Measurements from ENCODE around the gene MFAP4. TPM values are rescaled to one million over a fixed set of nuclear protein-coding genes. Genes with fewer than 3 reads are reported as not detected.
A peak's percentile ranks its signal among the peaks of the same experiment; 100 is the strongest.

Gene MFAP4
- total RNA-seq, 1 experiment from 2014 or later, result 168 TPM

DNA sequence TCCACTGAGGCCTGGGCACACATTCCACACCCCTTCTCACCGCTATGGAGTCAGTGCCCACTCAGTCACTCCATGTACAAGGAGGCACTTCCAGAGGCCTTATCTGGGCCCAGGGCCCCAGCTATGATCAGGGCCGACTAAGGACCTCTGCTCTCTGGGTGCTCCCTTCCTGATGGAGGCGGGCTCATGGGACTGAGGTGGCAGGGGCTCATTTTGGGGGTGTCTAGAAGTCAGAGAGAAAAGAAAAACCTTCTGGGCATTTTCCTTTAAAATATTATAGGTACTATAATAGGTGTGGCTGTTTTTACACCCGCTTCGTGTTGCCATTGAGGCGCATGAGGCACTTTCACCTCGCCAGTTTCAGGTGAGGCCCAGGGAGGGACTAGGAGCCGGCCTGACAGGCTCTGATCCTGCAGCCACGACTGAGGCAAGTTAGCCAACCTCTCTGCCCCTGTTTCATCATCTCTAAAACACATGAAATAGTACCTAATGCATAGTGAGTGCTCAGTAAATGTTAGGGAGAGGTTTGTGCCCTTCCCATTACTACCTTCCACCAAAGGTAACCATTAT, 38.8 kb downstream of the MFAP4 start:
- no peak for DNase-seq (ENCODE audit: low spot score)

- no peak for DNase-seq (ENCODE audit: low spot score)
These were observed 39.5 kb downstream of the MFAP4 start for GRCh38 chr17:19347323-19348080.

DNA sequence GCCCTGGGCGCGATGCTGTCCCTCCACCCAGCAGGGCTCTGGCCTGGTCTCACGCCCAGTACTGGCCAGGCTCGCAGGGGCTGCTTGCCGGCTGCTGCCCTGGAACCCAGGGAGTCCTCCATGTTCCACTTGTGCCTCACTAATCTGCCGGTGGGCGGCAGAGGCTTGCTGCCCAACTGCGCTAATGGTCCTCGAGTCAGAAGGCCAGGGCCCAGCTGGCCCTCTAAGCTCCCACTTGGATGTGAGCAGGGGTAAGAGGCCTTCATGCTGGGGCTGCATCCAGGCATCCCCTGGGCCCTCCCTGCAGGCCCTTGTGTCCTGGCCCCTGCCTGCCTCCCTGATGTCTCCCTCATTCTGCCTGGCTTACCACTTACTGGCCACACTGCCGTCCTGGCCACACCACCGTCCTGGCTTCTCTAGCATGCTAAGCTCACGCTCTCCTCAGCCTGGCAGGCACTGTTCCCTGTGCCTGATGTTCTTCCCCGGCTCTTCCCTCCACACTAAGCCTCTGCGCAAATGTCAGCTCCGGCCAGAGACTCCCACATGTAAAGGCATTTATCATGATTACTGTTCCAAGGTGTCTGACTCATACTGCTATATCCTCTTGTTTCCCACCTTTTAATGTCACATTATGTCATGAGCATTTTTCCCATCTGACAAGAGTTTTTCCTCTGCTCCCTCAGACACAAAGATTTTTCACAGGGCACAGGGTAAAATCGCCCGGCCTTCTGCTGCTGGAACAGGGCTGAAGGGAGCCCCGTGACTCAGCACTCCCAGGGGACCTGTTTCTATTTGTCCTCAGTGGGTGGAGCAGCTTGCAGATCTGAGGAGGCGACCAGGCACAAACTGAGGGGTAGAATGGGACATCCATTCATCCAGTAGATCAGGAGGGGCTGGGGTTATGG, 40.4 kb downstream of the MFAP4 start:
- peak; percentile 66 for DNase-seq (ENCODE audit: low spot score)

GRCh38 chr17:19345486-19346350, 41.3 kb downstream of the MFAP4 start:
- DNase-seq (ENCODE audit: low spot score), result no peak

GRCh38 chr17:19345067-19345460, 41.9 kb downstream of the MFAP4 start:
- no peak for DNase-seq (ENCODE audit: low spot score)

GRCh38 chr17:19344311-19345066, 42.5 kb downstream of the MFAP4 start:
- no peak for DNase-seq (ENCODE audit: low spot score)

- no peak for DNase-seq (ENCODE audit: low spot score)
These were observed 43.3 kb downstream of the MFAP4 start for GRCh38 chr17:19343671-19344151.

GRCh38 chr17:19343256-19343630, 43.7 kb downstream of the MFAP4 start:
- no peak for DNase-seq (ENCODE audit: low spot score)

DNA sequence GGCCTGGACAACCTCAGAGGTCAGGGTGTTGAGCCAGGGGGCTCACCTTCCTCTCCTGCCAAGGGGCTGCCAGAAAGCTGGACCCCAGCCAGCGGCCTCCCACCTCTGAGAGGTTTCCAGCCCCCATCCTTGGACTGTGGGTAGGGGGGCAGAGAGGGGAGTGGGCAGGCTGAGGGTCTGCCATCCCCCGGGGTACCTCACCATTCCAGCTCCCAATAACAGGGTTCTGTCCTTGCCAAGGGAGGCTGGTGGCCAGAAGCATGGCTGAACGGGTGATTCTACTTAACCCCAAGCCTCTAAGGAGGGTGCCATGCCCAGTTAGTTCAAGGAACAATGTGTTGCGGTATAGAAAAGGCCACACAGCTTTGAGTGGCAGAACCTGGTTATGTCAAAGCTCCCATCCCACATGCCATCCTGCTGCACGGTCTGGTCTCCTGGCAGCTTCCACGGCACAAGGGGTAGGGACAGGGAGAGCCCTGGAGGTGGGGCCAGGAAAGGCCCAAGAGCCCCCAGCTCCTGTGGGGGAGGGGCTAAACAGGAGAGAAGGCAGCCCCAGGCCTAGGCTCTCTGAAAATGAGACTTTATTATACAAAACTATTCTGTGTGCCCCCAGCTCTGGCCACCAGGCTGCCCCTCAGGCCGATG, 44.3 kb downstream of the MFAP4 start:
- no peak for DNase-seq (ENCODE audit: low spot score)

GRCh38 chr17:19341641-19342610, 45.1 kb downstream of the MFAP4 start:
- DNase-seq (ENCODE audit: low spot score), result no peak

DNA sequence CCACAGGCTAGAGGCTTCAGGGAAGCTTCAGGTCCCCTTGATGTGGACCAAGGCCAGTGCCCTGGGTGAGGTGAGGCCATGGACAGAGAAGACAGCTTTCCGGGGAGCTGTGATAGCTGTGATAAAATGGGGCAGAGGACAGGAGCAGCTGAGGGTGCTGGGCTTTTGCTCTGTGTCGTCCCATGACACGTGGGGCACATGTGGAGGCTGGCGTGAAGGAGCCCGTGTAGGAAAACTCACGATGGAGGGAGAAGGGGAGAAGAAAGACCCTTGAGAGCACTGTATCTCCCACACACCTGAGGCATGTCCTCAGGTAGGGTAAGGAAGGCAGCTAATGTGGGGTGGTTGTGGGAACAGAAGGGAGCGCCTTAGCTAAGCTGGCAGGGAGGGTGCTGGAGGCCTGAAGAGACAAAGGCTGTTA, 45.8 kb downstream of the MFAP4 start:
- DNase-seq (ENCODE audit: low spot score), result no peak

DNA sequence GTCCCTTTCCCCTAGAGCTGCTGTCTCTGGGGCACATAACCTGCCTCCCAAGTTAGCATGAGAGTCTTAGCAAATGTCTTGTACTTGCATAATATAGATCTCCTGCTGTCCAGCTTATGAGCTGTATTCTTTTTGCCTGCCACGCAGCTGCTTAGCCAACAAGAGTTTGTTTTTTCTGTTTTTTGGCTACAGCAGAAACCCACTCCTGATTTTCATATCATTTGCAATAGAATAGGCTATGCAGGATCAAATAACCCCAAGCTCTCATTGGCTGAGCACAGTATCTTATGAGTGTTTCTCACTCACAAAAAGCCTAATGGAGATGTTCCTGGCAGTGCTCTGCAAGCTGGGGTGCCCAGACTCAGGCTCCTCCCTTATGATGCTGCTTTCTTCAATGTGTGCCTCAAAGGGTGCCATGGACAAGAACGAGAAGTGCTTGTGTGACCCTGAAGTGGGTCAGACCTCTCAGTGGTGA, 47.6 kb downstream of the MFAP4 start:
- DNase-seq (ENCODE audit: low spot score), result no peak

- no peak for DNase-seq (ENCODE audit: low spot score)
These were observed 48.7 kb downstream of the MFAP4 start for GRCh38 chr17:19338031-19338990.

DNA sequence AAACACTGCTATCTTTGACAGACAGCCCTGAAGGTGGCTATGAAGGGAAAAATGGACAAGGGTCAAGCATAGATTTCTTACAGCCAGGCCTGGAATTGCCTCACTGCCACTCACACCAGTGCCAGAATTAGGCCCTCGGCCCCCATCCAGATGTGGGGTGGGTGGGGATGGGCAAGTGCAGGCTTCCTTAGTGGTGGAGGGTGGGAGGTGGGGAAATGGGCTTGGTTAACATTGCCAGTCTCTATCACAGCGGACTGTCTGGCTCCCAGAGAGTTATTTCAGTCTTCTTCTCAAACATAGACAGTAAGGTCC, 49.3 kb downstream of the MFAP4 start:
- no peak for DNase-seq (ENCODE audit: low spot score)

DNA sequence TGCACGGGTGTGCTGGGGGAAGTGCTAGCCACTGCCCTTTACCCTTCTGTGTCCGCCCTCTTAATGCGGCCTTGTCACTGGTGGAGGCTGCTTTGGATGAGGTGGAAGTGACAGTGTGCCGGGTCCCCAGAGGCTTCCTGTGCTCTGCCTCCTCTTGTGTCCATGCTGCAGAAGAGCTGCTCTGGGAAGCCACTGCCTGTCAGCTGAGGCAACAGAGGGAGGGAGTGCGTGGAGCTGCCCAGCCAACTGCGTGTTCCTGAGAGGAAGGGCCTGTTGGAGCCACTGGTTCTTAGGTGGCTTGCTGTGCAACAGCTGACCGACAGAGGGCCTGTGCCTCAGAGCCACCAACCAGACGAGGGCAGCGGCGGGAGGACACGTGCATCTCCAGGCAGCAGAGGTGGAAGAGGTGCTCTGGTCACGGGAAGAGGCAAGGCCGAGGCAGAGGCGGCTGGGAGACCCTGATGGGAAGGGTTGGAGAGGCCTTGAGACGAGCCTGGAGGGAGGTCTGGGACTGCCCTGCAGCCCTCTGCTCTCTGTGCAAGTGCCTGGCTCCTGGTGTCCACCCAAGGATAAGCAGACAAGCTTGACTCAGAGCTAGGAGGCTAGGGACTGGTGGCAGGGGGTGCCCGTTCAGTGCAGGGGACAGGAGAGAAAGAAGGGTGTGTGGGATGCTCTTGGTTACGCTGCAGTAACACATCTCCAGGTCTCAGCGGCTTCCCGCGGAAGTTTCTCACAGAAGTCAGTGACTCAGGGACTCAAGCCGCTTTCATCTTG, 49.9 kb downstream of the MFAP4 start:
- DNase-seq (ENCODE audit: low spot score), result no peak

DNA sequence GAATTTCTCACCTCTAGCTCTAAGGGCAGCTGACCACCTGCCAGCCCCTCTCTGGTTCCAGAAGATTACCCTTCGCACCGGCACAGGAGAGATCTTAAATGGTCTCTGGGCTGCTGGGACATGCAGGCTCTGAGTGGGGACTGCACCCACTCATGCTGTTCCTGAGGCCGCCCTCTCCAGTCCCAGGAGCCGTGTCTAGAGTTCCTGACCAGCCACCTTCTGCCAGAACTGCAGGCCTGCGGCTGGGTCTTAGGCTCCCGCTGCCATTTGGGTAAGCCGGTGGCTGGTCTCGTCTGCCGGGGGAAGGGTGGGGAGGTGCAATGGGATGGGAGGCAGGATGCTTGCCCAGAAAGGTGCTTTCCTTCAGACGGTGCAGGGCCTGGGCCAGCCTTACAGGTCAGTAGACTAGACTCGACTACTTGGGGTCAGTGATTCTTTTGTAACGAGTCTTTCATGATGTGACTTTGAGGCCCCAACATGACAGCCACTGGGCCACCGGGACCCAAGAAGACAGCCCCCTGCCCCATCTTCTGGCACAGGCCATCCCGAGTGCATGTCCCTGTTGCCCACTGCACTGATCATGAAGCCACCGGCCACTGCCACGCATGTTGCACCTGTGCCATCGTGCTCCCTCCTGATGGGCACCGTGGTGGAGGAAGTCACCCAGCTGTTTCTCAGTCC, 50.9 kb downstream of the MFAP4 start:
- no peak for DNase-seq (ENCODE audit: low spot score)

- DNase-seq (ENCODE audit: low spot score), result no peak
These were observed 52.7 kb downstream of the MFAP4 start for GRCh38 chr17:19334331-19334730.

Measured in H4 (cell line).